KMS-11 (cell line): Measurements from ENCODE around the gene CFB.

Experiments
- H2AFZ ChIP-seq: fragments of 200-600 bp; sonication (generic); 2 replicates; pipeline ENCODE4 v1.6.1; 2016; ENCODE audit warnings: antibody characterized with exemption, mixed run types, low read depth
- H3K27ac ChIP-seq: fragments of 200-600 bp; sonication (generic); 2 replicates; pipeline ENCODE4 v1.6.1; 2016; ENCODE audit warnings: mild to moderate bottlenecking, mixed run types
- H3K27me3 ChIP-seq: fragments of 200-600 bp; sonication (generic); 2 replicates; pipeline ENCODE4 v1.6.1; 2017; ENCODE audit warnings: mild to moderate bottlenecking, low read depth, mixed run types, moderate library complexity; ENCODE audit not compliant: insufficient read depth
- H3K36me3 ChIP-seq: fragments of 200-600 bp; sonication (generic); 2 replicates; pipeline ENCODE4 v1.6.1; 2017; ENCODE audit warnings: mild to moderate bottlenecking, mixed run types; ENCODE audit not compliant: insufficient read depth
- H3K4me1 ChIP-seq: fragments of 200-600 bp; sonication (generic); 2 replicates; pipeline ENCODE4 v1.6.1; 2016; ENCODE audit warnings: mild to moderate bottlenecking, low read depth, mixed run types; ENCODE audit not compliant: poor library complexity, severe bottlenecking
- H3K4me2 ChIP-seq: fragments of 200-600 bp; sonication (generic); 2 replicates; pipeline ENCODE4 v1.7.0; 2016; ENCODE audit warnings: mild to moderate bottlenecking, mixed run types
- H3K4me3 ChIP-seq: fragments of 200-600 bp; sonication (generic); IDR thresholded peaks from 2 replicates; pipeline ENCODE4 v1.6.1; 2017; ENCODE audit warnings: low read depth, low read length, mixed read lengths; ENCODE audit not compliant: insufficient read depth
- H3K79me2 ChIP-seq: fragments of 200-600 bp; sonication (generic); 2 replicates; pipeline ENCODE4 v1.6.1; 2016; ENCODE audit warnings: low read depth, mixed run types; ENCODE audit not compliant: insufficient read depth
- H3K9ac ChIP-seq: fragments of 200-600 bp; sonication (generic); 2 replicates; pipeline ENCODE4 v1.6.1; 2016; ENCODE audit warnings: mild to moderate bottlenecking, mixed run types
- H4K20me1 ChIP-seq: fragments of 200-600 bp; sonication (generic); 2 replicates; pipeline ENCODE4 v1.6.1; 2016; ENCODE audit warnings: mild to moderate bottlenecking, mixed run types; ENCODE audit not compliant: insufficient read depth
- CTCF ChIP-seq: fragments of 200-600 bp; sonication (generic); conservative IDR thresholded peaks from 2 replicates; pipeline ENCODE4 v1.6.1; 2017; ENCODE audit warnings: low read depth, mild to moderate bottlenecking, antibody characterized with exemption, low read length, moderate library complexity, mixed read lengths

CFB gene

GRCh38 chr6:31961616-31962015 is 15.7 kb downstream of the CFB start:
- no peak overlapping the region for H3K9ac ChIP-seq
- peaks cover 9% of the 10 kb centered on the region; the same call in 1 of the 2 replicates for H3K36me3 ChIP-seq
- no peaks in the 10 kb centered on the region for H3K27me3 ChIP-seq
- no peak for TF ChIP-seq CTCF
- no peaks in the 10 kb centered on the region for H4K20me1 ChIP-seq
- no peak overlapping the region for H3K27ac ChIP-seq
- H2AFZ ChIP-seq: no peak overlapping the region
- no peak overlapping the region for H3K4me3 ChIP-seq
- H3K4me1 ChIP-seq: peaks cover 9% of the 10 kb centered on the region
- no peak overlapping the region for H3K4me2 ChIP-seq
- peaks cover 18% of the 10 kb centered on the region for H3K79me2 ChIP-seq

- no peak overlapping the region for H3K9ac ChIP-seq
- no peak for TF ChIP-seq CTCF
- H3K36me3 ChIP-seq: peaks cover 8% of the 10 kb centered on the region; the same call in 1 of the 2 replicates
Observed at GRCh38 chr6:31963921-31964320, 18.0 kb downstream of the CFB start.

GRCh38 chr6:31965700-31966099 is 19.8 kb downstream of the CFB start:
- Histone ChIP-seq H3K4me1 (no peaks in the 10 kb centered on the region), H2AFZ (no peak overlapping the region), H3K4me2 (no peak overlapping the region), H3K9ac (no peak overlapping the region), H3K4me3 (no peak overlapping the region), H3K79me2 (no peaks in the 10 kb centered on the region), H4K20me1 (no peaks in the 10 kb centered on the region), H3K27ac (no peak overlapping the region), H3K27me3 (no peaks in the 10 kb centered on the region), H3K36me3 (peaks cover 8% of the 10 kb centered on the region; the same call in 1 of the 2 replicates)
- no peak for TF ChIP-seq CTCF

More at GRCh38 chr6:31963921-31964320, 18.0 kb downstream of the CFB start:
- Histone ChIP-seq H3K4me1 (no peaks in the 10 kb centered on the region), H2AFZ (no peak overlapping the region), H3K4me2 (no peak overlapping the region), H3K27me3 (no peaks in the 10 kb centered on the region), H3K4me3 (no peak overlapping the region), H3K79me2 (no peaks in the 10 kb centered on the region; the same call in 1 of the 2 replicates), H3K27ac (no peak overlapping the region), H4K20me1 (no peaks in the 10 kb centered on the region)

- Histone ChIP-seq H3K9ac (no peak overlapping the region), H4K20me1 (no peaks in the 10 kb centered on the region), H3K36me3 (peaks cover 8% of the 10 kb centered on the region; the same call in 1 of the 2 replicates), H3K27me3 (no peaks in the 10 kb centered on the region), H3K4me3 (no peak overlapping the region), H2AFZ (no peak overlapping the region), H3K79me2 (no peaks in the 10 kb centered on the region), H3K27ac (no peak overlapping the region), H3K4me1 (peaks cover 4% of the 10 kb centered on the region), H3K4me2 (no peak overlapping the region)
- no peak for TF ChIP-seq CTCF
Observed at GRCh38 chr6:31966506-31966905, 20.6 kb downstream of the CFB start.
